GM20000 (cell line): ENCODE data around the gene PAX2.

Experiments used
- DNase-seq: peaks from one replicate; pipeline ENCODE4 v3.0.0; 2012; ENCODE audit warnings: low spot score
- TF ChIP-seq, protein P1 (sequence below): IDR thresholded peaks from 2 replicates; pipeline ENCODE4 v1.5.1; 2012; ENCODE audit warnings: mild to moderate bottlenecking, control low read depth; ENCODE audit errors: extremely low read depth, missing control alignments

PAX2 gene

DNA sequence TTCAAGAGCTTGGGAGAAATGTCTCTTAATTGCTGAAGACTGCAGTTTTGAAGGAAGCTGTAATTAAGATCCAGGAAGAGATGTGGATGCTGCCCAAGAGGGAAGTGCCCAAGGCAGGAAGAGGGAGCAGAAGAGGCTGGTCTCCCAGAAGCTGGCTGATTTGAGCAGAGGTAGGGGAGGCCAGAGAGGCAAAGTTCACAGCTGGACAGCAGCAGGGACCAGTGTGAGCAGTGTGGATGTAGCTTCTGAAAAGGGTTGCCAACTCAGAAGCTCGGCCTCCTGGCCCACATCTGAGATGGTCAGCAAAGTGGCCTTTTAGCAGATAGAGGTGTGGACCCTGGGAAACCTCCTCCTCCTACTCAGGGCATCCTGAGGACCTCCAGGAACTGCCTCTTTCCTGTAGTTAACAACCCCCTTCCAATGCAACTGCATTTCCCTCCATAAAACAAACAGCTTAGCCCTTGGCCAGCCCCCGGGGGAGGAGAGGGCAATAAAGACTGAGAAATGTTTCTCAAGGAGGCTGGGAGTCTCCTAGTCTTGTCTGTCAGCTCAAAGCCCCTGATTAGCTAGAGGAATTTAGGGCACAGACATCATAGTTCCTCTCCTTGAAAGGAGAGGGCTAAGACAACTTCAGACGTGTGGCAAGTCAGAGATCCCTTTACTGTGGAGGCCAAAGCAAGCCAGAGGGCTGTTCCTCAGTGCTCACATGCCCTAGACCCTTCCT lies 69.5 kb downstream of the PAX2 start:
- TF ChIP-seq, protein P1, sequence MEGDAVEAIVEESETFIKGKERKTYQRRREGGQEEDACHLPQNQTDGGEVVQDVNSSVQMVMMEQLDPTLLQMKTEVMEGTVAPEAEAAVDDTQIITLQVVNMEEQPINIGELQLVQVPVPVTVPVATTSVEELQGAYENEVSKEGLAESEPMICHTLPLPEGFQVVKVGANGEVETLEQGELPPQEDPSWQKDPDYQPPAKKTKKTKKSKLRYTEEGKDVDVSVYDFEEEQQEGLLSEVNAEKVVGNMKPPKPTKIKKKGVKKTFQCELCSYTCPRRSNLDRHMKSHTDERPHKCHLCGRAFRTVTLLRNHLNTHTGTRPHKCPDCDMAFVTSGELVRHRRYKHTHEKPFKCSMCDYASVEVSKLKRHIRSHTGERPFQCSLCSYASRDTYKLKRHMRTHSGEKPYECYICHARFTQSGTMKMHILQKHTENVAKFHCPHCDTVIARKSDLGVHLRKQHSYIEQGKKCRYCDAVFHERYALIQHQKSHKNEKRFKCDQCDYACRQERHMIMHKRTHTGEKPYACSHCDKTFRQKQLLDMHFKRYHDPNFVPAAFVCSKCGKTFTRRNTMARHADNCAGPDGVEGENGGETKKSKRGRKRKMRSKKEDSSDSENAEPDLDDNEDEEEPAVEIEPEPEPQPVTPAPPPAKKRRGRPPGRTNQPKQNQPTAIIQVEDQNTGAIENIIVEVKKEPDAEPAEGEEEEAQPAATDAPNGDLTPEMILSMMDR: no peak
- no peak for DNase-seq

DNA sequence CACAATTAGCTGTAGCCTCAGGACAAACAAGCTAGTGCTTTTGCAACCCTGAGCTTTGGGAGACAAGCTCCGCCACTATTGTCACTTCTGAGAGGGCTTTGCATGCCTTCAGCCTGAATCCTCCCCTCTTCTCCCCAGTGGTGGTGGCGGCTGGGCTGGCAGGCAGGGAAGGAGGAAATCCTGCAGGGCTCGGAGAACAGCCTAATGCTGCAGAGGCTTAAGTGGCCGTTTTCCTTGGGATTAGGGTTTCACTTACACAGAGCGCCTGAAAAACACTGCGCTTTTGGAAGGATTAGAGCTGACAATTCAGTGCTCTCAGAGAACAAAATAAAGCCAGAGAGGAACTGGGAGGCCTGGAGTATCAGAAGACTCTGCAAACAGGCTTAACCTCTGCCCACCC lies 71.3 kb downstream of the PAX2 start:
- TF ChIP-seq, protein P1: no peak
- no peak for DNase-seq

DNA sequence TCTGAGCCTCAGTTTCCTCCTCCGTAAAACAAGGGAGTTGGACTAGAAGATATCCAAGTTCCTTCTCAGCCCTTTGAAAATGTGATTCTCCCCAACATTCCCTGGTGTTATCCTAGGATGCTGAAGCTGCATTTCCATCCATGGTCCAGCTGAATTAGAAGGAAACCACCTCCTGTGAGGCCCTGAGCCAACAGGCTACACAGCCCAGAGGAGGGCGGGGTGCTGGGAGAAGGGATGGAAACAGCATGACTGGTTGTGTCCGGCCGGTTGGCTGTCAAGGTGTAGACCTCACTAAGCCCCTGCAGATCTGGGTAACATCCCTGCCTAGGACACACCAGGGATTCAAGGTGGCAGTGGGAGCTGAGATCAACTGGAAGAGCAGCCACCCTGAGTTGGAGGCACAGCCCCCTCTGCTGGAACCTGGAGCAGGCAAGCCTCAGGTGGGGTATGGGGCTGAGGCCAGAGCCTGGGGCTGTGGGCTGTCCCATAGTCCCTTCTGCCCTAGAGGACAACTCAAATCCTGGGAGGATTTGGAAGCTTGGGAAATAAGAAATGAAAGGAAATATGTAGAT lies 72.0 kb downstream of the PAX2 start:
- no peak for DNase-seq
- TF ChIP-seq, protein P1: peak; percentile 8

DNA sequence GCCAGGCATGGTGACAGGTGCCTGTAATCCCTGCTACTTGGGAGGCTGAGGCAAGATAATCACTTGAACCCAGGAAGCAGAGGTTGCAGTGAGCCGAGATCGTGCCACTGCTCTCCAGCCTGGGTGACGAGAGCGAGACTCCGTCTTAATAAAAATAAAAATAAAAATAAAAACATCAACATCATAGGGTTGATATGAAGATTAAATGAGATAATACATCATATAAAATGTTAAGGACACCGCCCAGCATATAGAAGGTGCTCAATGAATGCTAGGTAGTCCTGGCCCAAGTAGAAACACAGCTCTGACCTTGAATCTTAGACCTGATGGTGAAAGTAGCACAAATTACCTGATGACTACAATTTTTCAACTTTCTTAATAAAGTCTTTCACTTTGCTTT lies 74.0 kb downstream of the PAX2 start:
- DNase-seq: no peak
- TF ChIP-seq, protein P1: no peak

DNA sequence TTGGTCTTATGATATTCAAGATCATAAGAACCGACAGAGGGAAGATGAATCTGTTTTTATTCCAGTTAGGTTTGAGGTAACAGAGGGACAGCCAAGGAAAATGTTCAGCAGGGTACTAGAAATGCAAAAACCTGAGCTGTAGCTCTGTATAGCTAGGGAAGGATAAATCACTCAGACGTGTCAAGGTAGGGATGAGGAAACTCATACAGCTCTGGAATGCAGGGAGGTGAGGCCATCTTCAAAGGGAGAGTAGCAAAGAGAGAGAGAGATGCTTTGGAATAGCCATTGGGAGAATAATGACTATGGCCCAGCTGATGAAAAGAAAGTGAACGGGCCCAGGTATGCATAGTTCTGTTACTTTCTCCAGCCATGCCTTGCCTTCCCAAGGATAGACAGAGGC lies 77.8 kb downstream of the PAX2 start:
- no peak for DNase-seq
- TF ChIP-seq, protein P1: no peak

DNA sequence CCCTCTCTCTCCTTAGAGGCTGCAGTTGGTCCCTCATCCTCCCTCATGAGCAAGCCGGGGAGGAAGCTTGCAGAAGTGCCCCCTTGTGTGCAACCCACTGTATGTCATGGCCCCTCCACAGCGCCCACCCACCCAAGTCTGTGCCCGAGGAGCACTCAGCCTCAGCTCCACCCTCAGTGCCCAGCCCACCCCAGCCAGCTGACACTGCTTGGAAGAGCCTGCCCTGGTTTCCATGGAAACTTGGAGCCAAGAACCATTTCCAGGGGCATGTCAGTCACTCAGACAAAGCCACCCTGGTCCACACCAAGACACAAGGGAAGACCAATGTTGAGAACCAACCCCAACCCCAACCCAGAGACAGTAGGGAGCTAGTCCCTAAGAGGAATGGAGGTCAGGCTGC lies 79.5 kb downstream of the PAX2 start:
- TF ChIP-seq, protein P1: no peak
- no peak for DNase-seq

DNA sequence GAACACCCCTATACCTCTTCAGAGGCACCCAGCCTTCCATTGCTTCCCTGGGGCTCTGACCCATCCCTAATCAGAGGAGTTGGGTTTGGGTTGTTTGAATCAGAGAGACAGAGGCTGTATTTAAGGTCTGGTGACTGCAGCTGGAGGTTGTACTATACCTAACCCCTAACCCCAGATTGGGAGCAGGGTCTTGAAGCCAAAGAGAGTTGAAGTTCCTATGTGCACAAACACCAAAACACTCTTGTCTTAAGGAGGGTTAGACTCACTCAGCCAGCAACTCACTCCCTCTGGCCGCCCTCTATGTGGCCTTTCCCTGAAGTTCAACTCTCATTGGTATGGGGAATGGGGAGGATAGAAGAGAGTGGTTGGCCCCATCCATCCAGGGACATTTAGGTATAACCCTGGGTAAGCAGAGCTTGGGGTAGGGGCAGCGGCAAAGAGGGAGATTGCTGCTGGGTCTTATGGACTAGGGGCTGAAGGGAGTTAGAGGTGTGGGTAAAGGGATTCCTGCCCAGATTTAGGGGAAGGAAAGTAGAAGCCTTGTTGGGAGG lies 80.0 kb downstream of the PAX2 start:
- DNase-seq: no peak
- TF ChIP-seq, protein P1: no peak
